Neuronal stem cell (in vitro differentiated cells): ENCODE results near the gene TRMT1.
A peak's percentile ranks its signal among the peaks of the same experiment; 100 is the strongest.

Source experiments
- DNase-seq: peaks from one replicate; pipeline ENCODE4 v3.0.0-alpha.2; 2013; ENCODE audit warnings: low spot score
- H2AFZ ChIP-seq: one replicate; pipeline ENCODE4 v1.6.1; 2013; ENCODE audit warnings: mild to moderate bottlenecking, low read length, inconsistent platforms
- H2AK5ac ChIP-seq: 2 replicates; pipeline ENCODE4 v1.6.1; 2013; ENCODE audit warnings: low read depth, mild to moderate bottlenecking, inconsistent platforms, low read length, moderate library complexity, mixed read lengths
- H2BK120ac ChIP-seq: 2 replicates; pipeline ENCODE4 v1.6.1; 2013; ENCODE audit warnings: low read depth, mild to moderate bottlenecking, inconsistent platforms, low read length, moderate library complexity, mixed read lengths
- H2BK12ac ChIP-seq: one replicate; pipeline ENCODE4 v1.6.1; 2013; ENCODE audit warnings: low read length, inconsistent platforms
- H2BK15ac ChIP-seq: 2 replicates; pipeline ENCODE4 v1.6.1; 2013; ENCODE audit warnings: mild to moderate bottlenecking, low read length, inconsistent platforms, mixed read lengths
- H2BK5ac ChIP-seq: one replicate; pipeline ENCODE4 v1.6.1; 2013; ENCODE audit warnings: inconsistent platforms, mild to moderate bottlenecking, low read length, moderate library complexity
- H3K14ac ChIP-seq: one replicate; pipeline ENCODE4 v1.6.1; 2013; ENCODE audit warnings: low read length, inconsistent platforms
- H3K18ac ChIP-seq: 2 replicates; pipeline ENCODE4 v1.6.1; 2013; ENCODE audit warnings: low read length, inconsistent platforms
- H3K23ac ChIP-seq: 2 replicates; pipeline ENCODE4 v1.6.1; 2013; ENCODE audit warnings: low read depth, mild to moderate bottlenecking, mixed read lengths, low read length, inconsistent platforms; ENCODE audit not compliant: poor library complexity
- H3K27ac ChIP-seq: replicated peaks from 3 replicates; pipeline ENCODE4 v1.5.1; 2013; ENCODE audit warnings: low read length, inconsistent platforms
- H3K27me3 ChIP-seq, 3 experiments: 2 replicates each; pipeline ENCODE4 v1.6.1; 2013; ENCODE audit warnings: low read length in 3 of 3, mild to moderate bottlenecking in 2 of 3, inconsistent platforms in 1 of 3, low read depth in 1 of 3, mixed read lengths in 1 of 3, moderate library complexity in 1 of 3; ENCODE audit not compliant: control insufficient read depth in 3 of 3, insufficient read depth in 3 of 3
- H3K36me3 ChIP-seq, 2 donors: replicated peaks in 1 of 2; 2 replicates each; pipeline ENCODE4 v1.6.1; 2013; ENCODE audit warnings: low read length in 2 of 2; ENCODE audit not compliant: control insufficient read depth in 2 of 2, insufficient read depth in 2 of 2
- H3K4ac ChIP-seq: 2 replicates; pipeline ENCODE4 v1.6.1; 2013; ENCODE audit warnings: inconsistent platforms, mild to moderate bottlenecking, low read length, moderate library complexity
- H3K4me1 ChIP-seq, 2 donors: 1 replicate in 1 of 2; 2 replicates in 1 of 2; pipeline ENCODE4 v1.6.1; 2013; ENCODE audit warnings: low read length in 2 of 2, low read depth in 1 of 2; ENCODE audit not compliant: control insufficient read depth in 2 of 2, insufficient read depth in 1 of 2
- H3K4me2 ChIP-seq: one replicate; pipeline ENCODE4 v1.6.1; 2013; ENCODE audit warnings: mild to moderate bottlenecking, low read length, inconsistent platforms; ENCODE audit not compliant: insufficient read depth, poor library complexity, severe bottlenecking
- H3K4me3 ChIP-seq, 2 donors: 2 replicates each; pipeline ENCODE4 v1.5.1; 2013; ENCODE audit warnings: low read length in 2 of 2, mild to moderate bottlenecking in 2 of 2, inconsistent platforms in 1 of 2, moderate library complexity in 1 of 2
- H3K79me1 ChIP-seq: one replicate; pipeline ENCODE4 v1.6.1; 2013; ENCODE audit warnings: low read depth, mild to moderate bottlenecking, inconsistent platforms, low read length, moderate library complexity
- H3K9ac ChIP-seq: one replicate; pipeline ENCODE4 v1.6.1; 2013; ENCODE audit warnings: mild to moderate bottlenecking, low read depth, low read length, inconsistent platforms; ENCODE audit not compliant: poor library complexity
- H3K9me3 ChIP-seq, 2 donors: replicated peaks in 1 of 2; 2 replicates each; pipeline versions ENCODE3 to v1.6.1; 2013; ENCODE audit warnings: low read length in 2 of 2, mild to moderate bottlenecking in 2 of 2, inconsistent platforms in 1 of 2, low read depth in 1 of 2, mixed read lengths in 1 of 2, moderate library complexity in 1 of 2; ENCODE audit not compliant: control insufficient read depth in 2 of 2, insufficient read depth in 1 of 2
- H4K8ac ChIP-seq: one replicate; pipeline ENCODE4 v1.6.1; 2013; ENCODE audit warnings: low read depth, mild to moderate bottlenecking, inconsistent platforms, low read length, moderate library complexity
- H4K91ac ChIP-seq: one replicate; pipeline ENCODE4 v1.6.1; 2013; ENCODE audit warnings: low read length, low read depth, mild to moderate bottlenecking, inconsistent platforms; ENCODE audit not compliant: poor library complexity
- WGBS, 2 donors: extraction: QIAGEN DNeasy Blood & Tissue Kit; methylation state at CpG; one replicate each; pipeline ENCODE4 v1.1.7; 2013; ENCODE audit warnings: missing lambda C conversion rate in 2 of 2, mixed read lengths in 1 of 2; ENCODE audit not compliant: insufficient read length in 2 of 2, insufficient replicate concordance in 1 of 2; ENCODE audit errors: extremely low coverage in 2 of 2; 5-methylcytosine and 5-hydroxymethylcytosine counted together

The TRMT1 gene

GRCh38 chr19:13132471-13133180 lies 16.1 kb upstream of the TRMT1 start:
- no CpG with 5 or more reads among the region's 8 CpGs for WGBS, 2 donors
- Histone ChIP-seq H3K79me1 (peaks cover 47% of the 10 kb centered on the region), H4K91ac (no peak overlapping the region), H3K4me3 (no peak overlapping the region), H4K8ac (no peak overlapping the region), H3K4me1 (peaks cover 0 to 2% of the 10 kb centered on the region in 2 donors), H3K14ac (no peak overlapping the region), H2AFZ (no peak overlapping the region), H3K27me3 (no peaks in the 10 kb centered on the region), H2BK120ac (no peak overlapping the region), H3K4ac (no peak overlapping the region), H2BK5ac (no peak overlapping the region), H3K27ac (no peak overlapping the region), H3K36me3 (peaks cover 38 to 76% of the 10 kb centered on the region in 2 donors), H2AK5ac (no peak overlapping the region), H2BK12ac (no peak overlapping the region), H3K18ac (no peak overlapping the region), H3K9me3 (no peaks in the 10 kb centered on the region), H2BK15ac (no peak overlapping the region), H3K4me2 (no peak overlapping the region), H3K9ac (no peak overlapping the region), H3K23ac (no peak overlapping the region)
- DNase-seq: no peak

GRCh38 chr19:13130886-13131490 lies 14.4 kb upstream of the TRMT1 start:
- no peak overlapping the region for H2BK15ac ChIP-seq
- peaks cover 29 to 71% of the 10 kb centered on the region in 2 donors for H3K36me3 ChIP-seq
- WGBS, 2 donors: no CpG with 5 or more reads among the region's 3 CpGs

GRCh38 chr19:13129384-13129783 lies 12.8 kb upstream of the TRMT1 start:
- Histone ChIP-seq H3K9me3 (no peaks in the 10 kb centered on the region), H3K4me1 (peaks cover 0 to 2% of the 10 kb centered on the region in 2 donors), H3K27me3 (no peaks in the 10 kb centered on the region), H2BK12ac (no peak overlapping the region), H3K4me3 (no peak overlapping the region), H2BK120ac (no peak overlapping the region), H2BK15ac (no peak overlapping the region), H4K8ac (no peak overlapping the region), H2BK5ac (no peak overlapping the region), H2AFZ (no peak overlapping the region), H3K14ac (peak overlapping the region; percentile 56), H3K36me3 (peaks cover 14 to 62% of the 10 kb centered on the region in 2 donors), H3K4ac (no peak overlapping the region), H3K79me1 (peaks cover 30% of the 10 kb centered on the region), H3K27ac (no peak overlapping the region), H4K91ac (no peak overlapping the region), H3K23ac (no peak overlapping the region), H3K9ac (no peak overlapping the region), H2AK5ac (no peak overlapping the region), H3K4me2 (no peak overlapping the region), H3K18ac (peak overlapping the region; percentile 13)
- WGBS, 2 donors: no CpG with 5 or more reads among the region's 9 CpGs
- no peak for DNase-seq

More at GRCh38 chr19:13130886-13131490, 14.4 kb upstream of the TRMT1 start:
- Histone ChIP-seq H2BK5ac (no peak overlapping the region), H3K27me3 (no peaks in the 10 kb centered on the region), H2BK120ac (no peak overlapping the region), H3K9ac (no peak overlapping the region), H3K4me2 (no peak overlapping the region), H2AK5ac (no peak overlapping the region), H3K4ac (peak overlapping the region; percentile 84), H2AFZ (no peak overlapping the region), H3K79me1 (peaks cover 46% of the 10 kb centered on the region), H4K91ac (no peak overlapping the region), H3K27ac (no peak overlapping the region), H3K4me1 (peaks cover 0 to 2% of the 10 kb centered on the region in 2 donors), H2BK12ac (no peak overlapping the region), H3K9me3 (no peaks in the 10 kb centered on the region), H3K4me3 (no peak overlapping the region), H3K23ac (no peak overlapping the region), H4K8ac (no peak overlapping the region), H3K18ac (no peak overlapping the region), H3K14ac (no peak overlapping the region)
- DNase-seq: no peak

GRCh38 chr19:13128583-13128982 lies 12.0 kb upstream of the TRMT1 start:
- Histone ChIP-seq H2BK5ac (no peak overlapping the region), H3K4ac (no peak overlapping the region), H3K9ac (no peak overlapping the region), H2BK12ac (no peak overlapping the region), H3K27ac (no peak overlapping the region), H3K14ac (no peak overlapping the region), H4K8ac (no peak overlapping the region), H3K4me3 (no peak overlapping the region), H3K79me1 (peaks cover 30% of the 10 kb centered on the region), H2AK5ac (no peak overlapping the region), H3K27me3 (no peaks in the 10 kb centered on the region), H2BK15ac (no peak overlapping the region), H2BK120ac (no peak overlapping the region), H3K36me3 (peaks cover 16 to 61% of the 10 kb centered on the region in 2 donors), H3K4me1 (peaks cover 0 to 2% of the 10 kb centered on the region in 2 donors), H3K9me3 (no peaks in the 10 kb centered on the region), H3K18ac (no peak overlapping the region), H2AFZ (no peak overlapping the region), H3K4me2 (no peak overlapping the region), H4K91ac (no peak overlapping the region), H3K23ac (no peak overlapping the region)
- no peak for DNase-seq
- WGBS, 2 donors: no CpG with 5 or more reads among the region's 1 CpG
